Activated naive CD8-positive, alpha-beta T cell treated with anti-CD3 and anti-CD28 coated beads, Interleukin-2, amount 50 U/mL, for 24 hours (primary cell): ENCODE measurements around the gene NFE2L3.
A peak's percentile ranks its signal among the peaks of the same experiment; 100 is the strongest.
"Not testable (repeated sequence)": the region's sequence is repeated elsewhere in the genome, so short reads cannot be mapped to it uniquely, and the experiment has no call there.

Source experiments
- ATAC-seq: fragments of 150-1000 bp; cut with Tn5 transposase; one replicate; pipeline ENCODE4 v1.10.0; 2021
- DNase-seq: peaks from one replicate; pipeline ENCODE4 v3.0.0; 2021
- H3K27ac Mint-ChIP-seq: one replicate; pipeline ENCODE4 v1.8.0; 2021; ENCODE audit warnings: mild to moderate bottlenecking, mixed read lengths
- H3K27me3 Mint-ChIP-seq: one replicate; pipeline ENCODE4 v1.8.0; 2021; ENCODE audit warnings: mixed read lengths
- H3K36me3 Mint-ChIP-seq: one replicate; pipeline ENCODE4 v1.8.0; 2021; ENCODE audit warnings: low read depth, mixed read lengths
- H3K4me1 Mint-ChIP-seq: one replicate; pipeline ENCODE4 v1.8.0; 2021; ENCODE audit warnings: mixed read lengths
- H3K4me3 Mint-ChIP-seq: one replicate; pipeline ENCODE4 v1.8.0; 2021; ENCODE audit warnings: mild to moderate bottlenecking, moderate library complexity, mixed read lengths
- H3K9me3 Mint-ChIP-seq: one replicate; pipeline ENCODE4 v1.8.0; 2021; ENCODE audit warnings: mixed read lengths

Gene NFE2L3

DNA sequence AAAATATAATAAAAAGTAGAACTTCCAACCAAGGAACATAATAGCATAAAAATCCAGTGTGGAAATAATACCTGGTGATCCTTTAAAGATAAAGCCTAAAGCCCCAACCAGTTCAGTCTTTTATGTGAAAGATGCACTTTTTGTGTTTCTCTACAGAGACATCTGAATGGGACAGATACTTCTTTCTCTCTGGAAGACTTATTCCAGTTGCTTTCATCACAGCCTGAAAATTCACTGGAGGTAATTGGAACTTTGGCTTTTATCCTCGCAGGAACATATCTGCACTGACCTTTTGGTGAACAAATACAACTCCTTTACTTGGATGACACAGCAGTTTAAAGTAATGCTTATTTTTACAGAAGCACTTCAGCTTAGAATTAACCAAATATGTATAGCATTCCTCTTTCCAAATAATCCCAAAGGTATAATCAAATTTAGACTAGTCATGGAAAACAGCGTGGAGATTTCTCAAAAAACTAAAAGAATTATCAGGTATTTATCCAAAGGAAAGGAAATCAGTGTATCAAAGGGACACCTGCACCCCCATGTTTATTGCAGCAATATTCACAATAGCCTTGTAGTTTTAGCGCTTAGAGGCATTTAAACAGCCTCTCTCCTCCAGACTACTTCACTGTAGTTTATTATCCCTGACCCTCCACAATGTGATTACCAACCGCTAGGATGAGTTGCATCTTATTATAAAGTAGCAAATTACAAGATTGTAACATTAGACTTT is 31.7 kb downstream of the NFE2L3 start:
- Mint-ChIP-seq H3K9me3 (no peaks in the 10 kb centered on the region), H3K4me3 (no peak overlapping the region), H3K4me1 (peaks cover 74% of the 10 kb centered on the region), H3K36me3 (peaks cover 62% of the 10 kb centered on the region), H3K27me3 (no peaks in the 10 kb centered on the region), H3K27ac (peak overlapping the region; percentile 86)
- DNase-seq (no peak), ATAC-seq (no peak)

DNA sequence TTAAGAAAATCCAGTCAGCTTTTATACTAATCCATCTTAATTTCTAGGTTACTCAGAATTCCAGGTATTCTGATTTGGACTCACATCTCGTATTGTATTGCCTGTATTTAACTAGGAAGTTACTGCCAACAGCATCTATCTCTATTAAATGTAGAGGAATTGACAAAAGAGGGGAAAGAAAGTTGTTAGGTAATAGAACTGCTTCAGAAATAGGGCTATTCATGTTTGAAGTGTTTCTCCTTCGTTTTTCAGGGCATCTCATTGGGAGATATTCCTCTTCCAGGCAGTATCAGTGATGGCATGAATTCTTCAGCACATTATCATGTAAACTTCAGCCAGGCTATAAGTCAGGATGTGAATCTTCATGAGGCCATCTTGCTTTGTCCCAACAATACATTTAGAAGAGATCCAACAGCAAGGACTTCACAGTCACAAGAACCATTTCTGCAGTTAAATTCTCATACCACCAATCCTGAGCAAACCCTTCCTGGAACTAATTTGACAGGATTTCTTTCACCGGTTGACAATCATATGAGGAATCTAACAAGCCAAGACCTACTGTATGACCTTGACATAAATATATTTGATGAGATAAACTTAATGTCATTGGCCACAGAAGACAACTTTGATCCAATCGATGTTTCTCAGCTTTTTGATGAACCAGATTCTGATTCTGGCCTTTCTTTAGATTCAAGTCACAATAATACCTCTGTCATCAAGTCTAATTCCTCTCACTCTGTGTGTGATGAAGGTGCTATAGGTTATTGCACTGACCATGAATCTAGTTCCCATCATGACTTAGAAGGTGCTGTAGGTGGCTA is 32.5 kb downstream of the NFE2L3 start:
- peaks cover 78% of the 10 kb centered on the region for H3K4me1 Mint-ChIP-seq
- not testable (repeated sequence) for DNase-seq, H3K4me3 Mint-ChIP-seq, H3K27me3 Mint-ChIP-seq, H3K9me3 Mint-ChIP-seq
- peaks cover 67% of the 10 kb centered on the region for H3K36me3 Mint-ChIP-seq
- peak; percentile 6 for ATAC-seq
- H3K27ac Mint-ChIP-seq: peak overlapping the region; percentile 86

GRCh38 chr7:26185131-26185843 is 33.3 kb downstream of the NFE2L3 start:
- Mint-ChIP-seq H3K36me3 (peaks cover 73% of the 10 kb centered on the region), H3K4me1 (peaks cover 80% of the 10 kb centered on the region), H3K4me3 (peak overlapping the region; percentile 18), H3K27ac (peak overlapping the region; percentile 86), H3K27me3 (no peaks in the 10 kb centered on the region), H3K9me3 (no peaks in the 10 kb centered on the region)
- no peak for DNase-seq
- peak; percentile 45 for ATAC-seq

DNA sequence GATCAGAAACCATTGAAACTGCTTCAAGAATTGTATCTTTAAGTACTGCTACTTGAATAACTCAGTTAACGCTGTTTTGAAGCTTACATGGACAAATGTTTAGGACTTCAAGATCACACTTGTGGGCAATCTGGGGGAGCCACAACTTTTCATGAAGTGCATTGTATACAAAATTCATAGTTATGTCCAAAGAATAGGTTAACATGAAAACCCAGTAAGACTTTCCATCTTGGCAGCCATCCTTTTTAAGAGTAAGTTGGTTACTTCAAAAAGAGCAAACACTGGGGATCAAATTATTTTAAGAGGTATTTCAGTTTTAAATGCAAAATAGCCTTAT is 33.8 kb downstream of the NFE2L3 start:
- Mint-ChIP-seq H3K9me3 (no peaks in the 10 kb centered on the region), H3K4me3 (peak overlapping the region; percentile 18)

DNA sequence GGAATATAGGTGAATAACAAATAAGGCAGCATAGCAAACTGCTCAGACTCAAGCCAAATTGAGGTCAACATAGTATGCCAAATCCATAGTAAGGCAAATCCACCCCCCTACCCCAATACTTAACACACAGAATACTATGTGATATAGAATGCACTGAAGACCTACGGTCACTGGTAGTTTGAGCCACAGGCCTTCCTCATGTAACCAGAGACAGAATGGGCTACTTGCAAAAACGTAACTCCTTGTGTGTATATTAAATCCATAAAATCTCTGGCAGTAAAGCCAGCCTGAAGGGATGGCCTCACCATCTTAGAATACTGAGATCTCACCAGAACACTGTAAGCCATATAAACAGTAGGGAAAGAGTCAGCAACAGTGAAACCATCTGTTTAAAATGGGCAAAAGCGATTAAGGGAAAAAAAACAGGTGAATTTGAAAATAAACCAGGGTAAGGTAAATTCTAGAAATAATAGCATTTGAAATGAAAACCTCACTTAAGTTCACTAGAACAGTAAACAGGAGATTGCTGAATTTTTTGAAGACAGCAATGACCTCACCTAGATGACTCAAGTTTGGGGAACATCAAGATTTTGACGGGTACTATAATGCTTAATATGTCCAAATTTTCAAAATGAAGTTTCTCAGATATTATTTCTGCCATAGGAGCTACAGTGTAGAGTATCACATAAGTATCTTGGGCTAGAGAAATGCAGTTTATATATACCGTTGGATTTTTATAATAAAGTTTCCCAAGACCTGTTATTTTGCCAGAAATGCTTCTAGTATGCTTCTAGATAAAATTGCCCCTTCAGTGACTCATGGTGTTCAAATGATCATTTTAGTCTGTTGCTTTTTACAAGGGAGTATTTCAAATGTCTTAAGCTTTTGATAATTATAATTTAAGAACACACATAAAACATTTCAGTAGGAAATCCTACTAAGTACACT is 34.6 kb downstream of the NFE2L3 start:
- H3K9me3 Mint-ChIP-seq: no peaks in the 10 kb centered on the region
- DNase-seq (no peak), ATAC-seq (peak; percentile 2)
- no peaks in the 10 kb centered on the region for H3K27me3 Mint-ChIP-seq
- peaks cover 87% of the 10 kb centered on the region for H3K4me1 Mint-ChIP-seq
- H3K4me3 Mint-ChIP-seq: peak overlapping the region; percentile 46
- peaks cover 77% of the 10 kb centered on the region for H3K36me3 Mint-ChIP-seq
- peak overlapping the region; percentile 86 for H3K27ac Mint-ChIP-seq

More for the DNA sequence above, 33.8 kb downstream of the NFE2L3 start:
- Mint-ChIP-seq H3K4me1 (peaks cover 82% of the 10 kb centered on the region), H3K27ac (peak overlapping the region; percentile 86), H3K27me3 (no peaks in the 10 kb centered on the region), H3K36me3 (peaks cover 74% of the 10 kb centered on the region)
- ATAC-seq: no peak
- no peak for DNase-seq

DNA sequence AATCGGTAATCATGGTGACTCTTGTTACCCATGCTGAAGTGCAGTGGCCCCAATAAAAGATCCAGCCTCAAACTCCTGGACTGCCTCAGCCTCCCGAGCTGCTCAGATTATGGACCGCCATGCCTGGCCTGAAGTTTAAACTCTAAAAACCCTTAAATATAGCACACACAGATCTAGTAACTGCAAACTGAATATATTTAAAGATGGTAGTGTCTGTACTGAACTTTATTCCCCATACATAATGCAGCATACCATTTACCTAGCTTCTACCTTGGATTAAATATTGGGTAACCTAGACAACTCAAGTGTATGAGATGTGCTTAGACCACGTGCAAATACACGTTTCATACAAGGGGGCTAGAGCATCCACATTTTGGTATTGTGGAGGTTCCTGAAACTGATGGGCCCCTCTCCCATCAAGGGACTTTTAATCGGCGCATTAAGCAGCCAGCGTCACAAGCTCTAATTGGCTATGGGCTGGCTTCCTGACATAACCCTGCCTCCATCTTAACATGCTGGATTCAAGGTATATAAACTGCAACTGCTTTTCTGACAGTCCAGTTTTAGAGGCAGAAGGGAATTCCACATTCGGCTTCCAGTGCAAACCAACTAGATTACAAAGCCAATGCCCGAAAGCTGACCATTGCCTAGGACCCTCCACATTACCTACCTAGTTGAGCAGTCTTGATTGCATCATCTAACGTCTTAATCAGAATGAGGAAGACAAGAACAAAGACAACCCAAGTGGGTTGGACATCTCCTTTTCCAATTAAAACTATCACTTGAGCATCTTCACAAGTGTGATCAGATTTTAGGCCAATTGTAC is 35.6 kb downstream of the NFE2L3 start:
- Mint-ChIP-seq H3K4me3 (peak overlapping the region; percentile 13), H3K9me3 (no peaks in the 10 kb centered on the region), H3K27ac (peak overlapping the region; percentile 86), H3K27me3 (no peaks in the 10 kb centered on the region), H3K4me1 (peaks cover 89% of the 10 kb centered on the region), H3K36me3 (peaks cover 85% of the 10 kb centered on the region)
- no peak for DNase-seq
- peak; percentile 30 for ATAC-seq

DNA sequence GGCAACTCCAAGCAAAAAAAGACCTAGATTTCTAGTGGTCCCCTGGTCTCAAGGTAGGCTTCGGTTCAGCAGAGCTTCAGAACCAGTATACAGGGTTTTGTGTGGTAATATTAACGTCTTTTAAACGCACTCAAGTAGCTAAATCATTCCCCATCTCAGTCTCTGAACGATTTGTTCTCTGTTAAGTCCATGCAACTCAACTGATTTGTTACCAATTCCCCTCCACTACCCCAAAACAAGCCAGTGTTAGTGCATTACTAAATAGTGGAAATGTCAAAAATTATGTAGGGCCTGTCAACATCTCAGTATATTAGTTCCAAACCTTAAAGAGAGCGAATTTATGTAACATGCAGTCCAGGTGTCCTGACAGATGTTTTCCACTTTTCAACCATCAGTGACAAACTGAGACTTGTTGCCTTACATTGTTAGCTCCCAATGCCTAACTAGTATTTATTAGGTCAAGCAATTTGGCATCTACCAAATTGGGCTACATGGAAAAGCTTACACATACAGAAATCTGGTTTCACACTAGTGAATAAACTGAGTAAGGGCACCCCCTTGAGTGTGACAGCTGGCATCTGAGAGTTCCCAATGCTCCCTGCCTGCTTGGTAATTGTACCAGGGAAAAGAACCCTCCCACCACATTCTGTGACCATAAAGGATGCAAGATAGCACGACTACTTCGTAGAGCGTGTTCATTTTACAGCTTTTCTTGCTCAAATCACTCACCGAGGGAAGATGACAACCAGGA is 36.4 kb downstream of the NFE2L3 start:
- Mint-ChIP-seq H3K4me3 (no peak overlapping the region), H3K36me3 (peaks cover 92% of the 10 kb centered on the region), H3K27me3 (no peaks in the 10 kb centered on the region), H3K4me1 (peaks cover 97% of the 10 kb centered on the region), H3K27ac (peak overlapping the region; percentile 86), H3K9me3 (no peaks in the 10 kb centered on the region)
- DNase-seq (peak; percentile 42), ATAC-seq (peak; percentile 18)

DNA sequence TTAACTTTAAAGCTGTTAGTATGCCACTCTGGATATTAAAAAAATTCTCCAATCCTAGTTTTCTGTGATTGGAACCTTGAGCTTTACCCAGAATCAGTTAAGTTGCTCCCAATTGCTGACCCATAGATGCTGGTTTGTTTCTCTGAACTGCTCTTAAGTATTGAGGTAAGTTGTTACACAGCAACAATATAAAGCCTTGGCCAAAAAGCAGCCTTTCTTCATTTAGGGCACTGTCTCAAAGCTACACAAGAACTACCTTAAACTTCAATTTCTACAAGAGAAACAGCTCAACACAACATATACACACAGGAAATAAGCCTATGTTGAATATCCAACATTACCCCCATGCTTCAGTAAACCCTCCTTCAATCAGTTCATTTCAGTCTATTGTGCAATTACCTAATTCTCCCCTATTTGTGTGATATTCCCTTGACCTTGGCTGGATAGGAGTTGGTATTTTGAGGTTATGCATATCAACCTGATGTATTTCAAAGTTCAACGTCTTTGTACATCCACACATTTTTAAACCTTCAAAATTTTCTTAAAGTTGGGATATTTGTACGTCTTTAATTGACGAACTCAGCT is 37.1 kb downstream of the NFE2L3 start:
- no peak for ATAC-seq
- peak overlapping the region; percentile 55 for H3K4me3 Mint-ChIP-seq

GRCh38 chr7:26189697-26190096 is 37.7 kb downstream of the NFE2L3 start:
- DNase-seq (no peak), ATAC-seq (no peak)
- H3K4me3 Mint-ChIP-seq: peak overlapping the region; percentile 55
- peaks cover 97% of the 10 kb centered on the region for H3K4me1 Mint-ChIP-seq
- H3K27me3 Mint-ChIP-seq: no peaks in the 10 kb centered on the region
- H3K9me3 Mint-ChIP-seq: no peaks in the 10 kb centered on the region
- H3K27ac Mint-ChIP-seq: peak overlapping the region; percentile 86
- H3K36me3 Mint-ChIP-seq: peaks cover 92% of the 10 kb centered on the region

More for the DNA sequence above, 37.1 kb downstream of the NFE2L3 start:
- no peaks in the 10 kb centered on the region for H3K27me3 Mint-ChIP-seq
- peaks cover 97% of the 10 kb centered on the region for H3K4me1 Mint-ChIP-seq
- DNase-seq: no peak
- no peaks in the 10 kb centered on the region for H3K9me3 Mint-ChIP-seq
- H3K36me3 Mint-ChIP-seq: peaks cover 92% of the 10 kb centered on the region
- H3K27ac Mint-ChIP-seq: peak overlapping the region; percentile 86

GRCh38 chr7:26190417-26190869 is 38.4 kb downstream of the NFE2L3 start:
- Mint-ChIP-seq H3K4me3 (peak overlapping the region; percentile 50), H3K27me3 (no peaks in the 10 kb centered on the region), H3K36me3 (peaks cover 90% of the 10 kb centered on the region)

DNA sequence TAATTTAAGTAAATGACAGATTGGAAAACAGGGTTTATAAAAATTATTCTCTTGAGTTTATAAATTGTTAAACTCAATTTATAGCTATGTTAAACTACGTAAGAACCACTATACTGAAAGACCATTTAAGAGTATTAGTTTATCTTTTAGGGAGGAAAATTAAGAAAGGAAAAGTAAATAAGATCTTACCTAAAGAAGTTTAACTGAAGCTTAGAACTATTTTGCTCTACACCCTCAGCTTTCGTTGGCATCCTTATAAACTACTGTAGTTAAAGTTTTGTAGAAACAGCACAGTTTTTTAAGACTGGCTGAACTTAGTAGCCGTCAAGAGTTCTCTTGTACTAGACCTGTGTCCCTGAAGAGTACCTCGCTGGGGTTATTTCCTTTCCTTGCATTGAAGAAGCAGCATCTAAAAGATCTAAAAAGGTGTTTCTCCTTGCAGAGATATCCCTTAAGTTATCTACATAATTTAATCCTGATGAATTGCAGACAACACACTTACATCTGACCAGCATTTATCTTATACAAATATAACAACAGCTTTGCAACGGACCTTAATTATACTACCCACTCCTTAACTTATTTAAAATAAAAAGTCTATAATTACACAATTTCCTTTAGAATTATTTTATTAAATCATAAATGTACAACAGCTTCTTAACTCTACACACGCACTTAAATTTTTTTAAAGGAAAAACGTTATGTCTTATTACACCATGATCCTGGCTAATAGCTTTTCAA is 39.4 kb downstream of the NFE2L3 start:
- H3K27ac Mint-ChIP-seq: peak overlapping the region; percentile 86
- no peaks in the 10 kb centered on the region for H3K27me3 Mint-ChIP-seq
- H3K4me1 Mint-ChIP-seq: peaks cover 97% of the 10 kb centered on the region
- ATAC-seq (no peak), DNase-seq (no peak)
- no peaks in the 10 kb centered on the region for H3K9me3 Mint-ChIP-seq
- H3K4me3 Mint-ChIP-seq: peak overlapping the region; percentile 99
- peaks cover 93% of the 10 kb centered on the region for H3K36me3 Mint-ChIP-seq

More at GRCh38 chr7:26190417-26190869, 38.4 kb downstream of the NFE2L3 start:
- DNase-seq (no peak), ATAC-seq (no peak)
- no peaks in the 10 kb centered on the region for H3K9me3 Mint-ChIP-seq
- H3K27ac Mint-ChIP-seq: peak overlapping the region; percentile 86
- peaks cover 95% of the 10 kb centered on the region for H3K4me1 Mint-ChIP-seq
